IPS-20b (cell line): Measurements from ENCODE around the gene RPS5.
"Not testable (repeated sequence)": the region's sequence is repeated elsewhere in the genome, so short reads cannot be mapped to it uniquely, and the experiment has no call there.

Source experiments
- H3K27ac ChIP-seq: one replicate; pipeline ENCODE4 v1.5.1; 2013; ENCODE audit warnings: low read length
- H3K27me3 ChIP-seq: 2 replicates; pipeline ENCODE4 v1.6.1; 2013; ENCODE audit warnings: mild to moderate bottlenecking, low read length, inconsistent platforms; ENCODE audit not compliant: insufficient read depth
- H3K36me3 ChIP-seq: 2 replicates; pipeline ENCODE4 v1.6.1; 2013; ENCODE audit warnings: low read depth, mild to moderate bottlenecking, inconsistent platforms, low read length, moderate library complexity; ENCODE audit not compliant: insufficient read depth
- H3K4me1 ChIP-seq: 2 replicates; pipeline ENCODE4 v1.6.1; 2013; ENCODE audit warnings: mild to moderate bottlenecking, control low read depth, inconsistent platforms, low read length, moderate library complexity; ENCODE audit not compliant: insufficient read depth
- H3K4me3 ChIP-seq: 2 replicates; pipeline ENCODE4 v1.5.1; 2013; ENCODE audit warnings: mild to moderate bottlenecking, low read length, inconsistent platforms
- H3K9ac ChIP-seq: 2 replicates; pipeline ENCODE4 v1.6.1; 2013; ENCODE audit warnings: low read depth, mild to moderate bottlenecking, inconsistent platforms, low read length, moderate library complexity
- H3K9me3 ChIP-seq: 2 replicates; pipeline ENCODE4 v1.6.1; 2013; ENCODE audit warnings: mild to moderate bottlenecking, low read depth, low read length, inconsistent platforms; ENCODE audit not compliant: insufficient read depth

The RPS5 gene

DNA sequence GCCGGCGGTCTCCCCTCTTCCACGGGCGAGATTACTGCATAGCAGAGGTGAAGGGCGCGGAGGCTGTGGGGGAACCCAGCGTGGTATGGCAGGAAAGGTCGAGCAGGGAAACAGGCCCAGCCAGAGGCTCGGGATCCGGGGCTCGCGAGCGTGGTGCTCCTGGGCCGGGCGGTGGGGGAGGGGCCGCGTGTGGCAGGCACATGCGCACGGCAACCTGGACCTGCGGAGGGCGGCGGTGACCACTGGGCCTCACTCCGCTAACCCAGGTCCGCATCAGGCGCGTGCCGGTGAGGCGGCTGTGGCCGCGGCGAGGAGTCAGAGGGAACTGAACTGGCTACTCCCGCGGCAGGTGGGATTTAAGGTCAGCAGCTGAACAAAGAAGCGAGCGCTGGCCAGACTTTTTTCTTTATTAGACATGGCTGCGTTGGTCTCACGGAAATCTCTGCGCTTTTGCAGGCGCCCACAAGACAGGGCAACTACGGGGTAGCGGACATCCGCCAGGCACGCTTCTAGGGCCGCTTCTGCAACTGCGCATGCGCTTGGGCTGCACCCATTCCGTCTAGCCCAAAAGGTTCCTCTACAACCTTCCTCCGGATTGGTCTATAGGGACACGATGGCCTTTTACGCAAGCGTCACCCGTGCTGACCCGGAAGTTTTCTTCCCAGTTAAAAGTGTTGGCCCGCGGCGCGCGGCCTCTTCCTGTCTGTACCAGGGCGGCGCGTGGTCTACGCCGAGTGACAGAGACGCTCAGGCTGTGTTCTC is at the start of gene RPS5:
Gene RPS5 (plus strand): TSS at position 694 of the 762 bp plus-strand sequence. CDS start 869 bp downstream, outside the sequence.
- Histone ChIP-seq H3K4me1 (peaks cover 6% of the 10 kb centered on the region; the same call in 1 of the 2 replicates), H3K9me3 (no peaks in the 10 kb centered on the region), H3K27ac (peak within 1 kb of the TSS; percentile 84), H3K27me3 (no peaks in the 10 kb centered on the region), H3K36me3 (peaks cover 41% of the 10 kb centered on the region), H3K9ac (peak within 1 kb of the TSS; percentile 95), H3K4me3 (peak within 1 kb of the TSS; percentile 100)

GRCh38 chr19:58338336-58338735 is 48.7 kb upstream of the RPS5 start:
- Histone ChIP-seq H3K9ac (no peak overlapping the region), H3K27ac (no peak overlapping the region), H3K36me3 (peaks cover 21% of the 10 kb centered on the region; the same call in 1 of the 2 replicates), H3K4me3 (no peak overlapping the region), H3K4me1 (no peaks in the 10 kb centered on the region), H3K9me3 (peaks cover 6% of the 10 kb centered on the region; the same call in 1 of the 2 replicates), H3K27me3 (no peaks in the 10 kb centered on the region)

GRCh38 chr19:58338825-58339558 is 48.1 kb upstream of the RPS5 start:
- no peaks in the 10 kb centered on the region for H3K4me1 ChIP-seq
- H3K27me3 ChIP-seq: no peaks in the 10 kb centered on the region
- H3K27ac ChIP-seq: no peak overlapping the region
- peaks cover 21% of the 10 kb centered on the region; the same call in 1 of the 2 replicates for H3K36me3 ChIP-seq
- no peak overlapping the region for H3K4me3 ChIP-seq
- H3K9me3 ChIP-seq: peaks cover 6% of the 10 kb centered on the region; the same call in 1 of the 2 replicates
- no peak overlapping the region for H3K9ac ChIP-seq

DNA sequence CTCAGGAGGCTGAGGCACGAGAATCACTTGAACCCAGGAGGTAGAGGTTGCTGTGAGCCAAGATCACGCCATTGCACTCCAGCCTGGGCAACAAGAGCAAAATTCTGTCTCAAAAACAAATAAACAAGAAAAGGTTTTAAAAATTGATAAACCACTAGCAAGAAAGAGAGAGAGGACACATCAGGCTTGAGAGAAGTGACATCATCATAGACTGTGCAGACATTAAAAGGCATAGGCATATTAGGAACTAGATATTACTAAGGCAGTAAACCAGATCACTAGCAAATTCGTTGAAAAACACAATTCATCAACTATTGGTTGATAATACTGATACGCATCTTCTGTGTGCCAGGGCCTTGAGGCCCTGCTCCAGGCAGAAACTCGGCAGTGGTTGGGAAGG is 41.5 kb upstream of the RPS5 start:
- Histone ChIP-seq H3K4me1 (no peaks in the 10 kb centered on the region), H3K27ac (no peak overlapping the region), H3K36me3 (no peaks in the 10 kb centered on the region), H3K9ac (no peak overlapping the region), H3K4me3 (no peak overlapping the region), H3K27me3 (peaks cover 25% of the 10 kb centered on the region), H3K9me3 (no peaks in the 10 kb centered on the region)

DNA sequence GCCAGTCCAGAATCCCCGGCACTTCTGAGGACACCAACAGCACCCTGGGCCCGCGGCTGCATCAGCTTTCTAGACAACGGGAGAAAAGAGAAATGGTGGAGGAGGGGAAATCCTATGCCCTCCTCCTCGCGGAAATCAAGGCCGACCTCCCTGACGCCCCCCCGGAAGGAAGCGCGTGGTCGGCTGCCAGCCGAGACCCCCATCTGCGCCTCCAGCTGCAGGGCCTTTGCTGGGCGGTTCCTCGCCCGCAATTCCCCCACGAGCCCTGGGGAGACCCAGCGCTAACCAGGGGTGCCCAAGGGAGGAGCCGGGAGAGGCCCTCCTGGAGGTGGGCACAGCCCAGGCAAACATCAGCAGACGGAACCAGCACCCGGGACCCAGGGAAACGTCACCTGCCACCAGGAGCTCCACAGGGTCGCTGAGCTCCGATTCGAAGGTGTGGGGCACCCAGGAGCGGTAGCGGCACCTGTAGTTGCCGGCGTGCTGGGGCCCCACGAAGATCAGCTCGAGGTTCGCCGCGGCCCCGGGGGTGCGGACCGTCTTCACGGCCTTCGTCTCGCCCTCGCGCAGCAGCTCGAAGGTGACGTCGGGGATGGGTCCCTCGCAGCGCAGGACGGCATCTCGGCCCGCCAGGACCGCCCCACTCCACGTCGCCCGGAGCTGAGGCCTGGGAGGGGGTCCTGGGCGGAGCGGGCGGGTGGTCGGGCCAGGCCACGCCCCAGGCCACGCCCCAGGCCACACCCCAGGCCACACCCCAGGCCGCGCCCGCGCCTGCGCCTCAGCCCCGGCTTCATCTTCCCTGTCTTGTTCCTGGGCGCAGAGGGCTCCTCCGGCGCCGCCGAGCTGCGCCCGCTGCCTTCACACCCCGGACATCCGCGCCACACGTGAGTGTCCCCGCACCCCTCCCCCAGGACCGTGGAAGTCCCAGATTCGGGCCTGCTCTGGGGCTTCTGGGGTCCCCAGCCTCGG is 39.8 kb upstream of the RPS5 start:
- no peak overlapping the region for H3K27ac ChIP-seq
- H3K4me1 ChIP-seq: no peaks in the 10 kb centered on the region
- H3K4me3 ChIP-seq: peak overlapping the region; percentile 95
- no peaks in the 10 kb centered on the region for H3K9me3 ChIP-seq
- H3K9ac ChIP-seq: peak overlapping the region; percentile 77
- peaks cover 25% of the 10 kb centered on the region for H3K27me3 ChIP-seq
- no peaks in the 10 kb centered on the region for H3K36me3 ChIP-seq

- not testable (repeated sequence) for H3K27ac ChIP-seq
Observed at GRCh38 chr19:58348080-58348479, 39.0 kb upstream of the RPS5 start.

DNA sequence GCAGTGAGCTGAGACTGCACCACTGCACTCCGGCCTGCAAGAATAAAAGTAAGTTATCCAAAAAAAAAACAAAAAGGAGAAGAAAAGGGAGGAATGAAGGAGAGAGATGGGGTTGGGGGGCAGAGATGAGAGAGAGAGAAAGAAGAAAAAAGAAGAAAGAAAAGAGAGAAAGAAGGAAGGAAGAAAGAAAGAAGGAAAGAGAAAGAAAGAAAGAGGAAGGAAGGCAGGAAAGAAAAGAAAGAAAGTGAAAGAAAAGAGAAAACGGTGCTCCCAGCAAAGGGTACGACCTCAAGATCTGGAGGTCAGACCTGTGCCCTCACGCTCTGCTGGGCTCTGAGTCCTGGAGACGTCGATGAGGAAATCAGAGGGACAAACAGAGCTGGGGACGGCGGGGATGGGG is 37.5 kb upstream of the RPS5 start:
- no peak overlapping the region for H3K9ac ChIP-seq
- no peak overlapping the region for H3K4me3 ChIP-seq

More at GRCh38 chr19:58348080-58348479, 39.0 kb upstream of the RPS5 start:
- H3K36me3 ChIP-seq, H3K4me1 ChIP-seq, H3K9me3 ChIP-seq: not testable (repeated sequence)
- peak overlapping the region; percentile 77; the same call in 1 of the 2 replicates for H3K9ac ChIP-seq
- peak overlapping the region; percentile 95 for H3K4me3 ChIP-seq
- peaks cover 25% of the 10 kb centered on the region for H3K27me3 ChIP-seq

GRCh38 chr19:58350001-58350861 is 36.8 kb upstream of the RPS5 start:
- H3K4me3 ChIP-seq: no peak overlapping the region
- no peak overlapping the region for H3K27ac ChIP-seq
- H3K27me3 ChIP-seq: peaks cover 25% of the 10 kb centered on the region
- H3K9ac ChIP-seq: no peak overlapping the region
- H3K36me3 ChIP-seq: no peaks in the 10 kb centered on the region
- H3K9me3 ChIP-seq: no peaks in the 10 kb centered on the region
- H3K4me1 ChIP-seq: no peaks in the 10 kb centered on the region

More for the DNA sequence above, 37.5 kb upstream of the RPS5 start:
- Histone ChIP-seq H3K27ac (no peak overlapping the region), H3K9me3 (no peaks in the 10 kb centered on the region), H3K27me3 (peaks cover 25% of the 10 kb centered on the region), H3K4me1 (no peaks in the 10 kb centered on the region), H3K36me3 (no peaks in the 10 kb centered on the region)

DNA sequence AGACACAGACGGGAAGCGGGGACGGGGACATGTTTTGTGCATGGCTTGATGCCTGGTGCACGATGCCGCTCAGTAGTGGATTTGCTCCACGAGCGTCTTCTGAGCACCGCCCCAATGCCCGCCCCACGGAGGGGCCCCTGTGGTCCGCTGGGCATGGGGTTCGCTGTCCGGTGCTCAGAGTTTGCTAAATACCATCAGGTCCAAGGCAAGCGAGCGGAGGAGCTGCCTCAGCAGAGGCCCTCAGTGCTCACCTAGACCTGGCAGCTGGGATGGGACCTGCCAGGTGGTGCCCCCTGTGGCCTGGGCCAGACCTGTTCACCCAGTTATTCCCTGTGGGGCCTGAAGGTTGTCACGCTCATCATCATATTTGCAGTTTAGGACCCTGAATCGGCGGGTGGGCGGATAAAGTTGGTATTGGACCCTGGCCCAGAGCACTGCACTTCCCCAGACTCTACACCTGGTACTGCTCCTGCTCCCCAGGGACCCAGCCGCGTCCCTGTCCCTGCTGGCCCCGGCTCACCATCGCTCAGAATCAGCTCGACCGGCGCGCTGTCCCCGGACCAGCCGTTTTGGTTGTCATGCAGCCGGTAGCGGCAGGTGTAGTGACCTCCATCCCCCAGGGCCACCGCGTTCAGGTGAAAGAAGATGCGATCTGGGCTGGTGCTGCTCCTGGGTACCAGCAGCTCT is 36.1 kb upstream of the RPS5 start:
- no peaks in the 10 kb centered on the region for H3K9me3 ChIP-seq
- peaks cover 20% of the 10 kb centered on the region for H3K27me3 ChIP-seq
- H3K27ac ChIP-seq: no peak overlapping the region
- H3K4me1 ChIP-seq: no peaks in the 10 kb centered on the region
- H3K36me3 ChIP-seq: no peaks in the 10 kb centered on the region
- H3K9ac ChIP-seq: no peak overlapping the region
- no peak overlapping the region for H3K4me3 ChIP-seq

GRCh38 chr19:58351558-58351878 is 35.6 kb upstream of the RPS5 start:
- Histone ChIP-seq H3K9me3 (no peaks in the 10 kb centered on the region), H3K36me3 (no peaks in the 10 kb centered on the region), H3K9ac (no peak overlapping the region), H3K4me1 (no peaks in the 10 kb centered on the region), H3K4me3 (no peak overlapping the region), H3K27me3 (peaks cover 15% of the 10 kb centered on the region), H3K27ac (no peak overlapping the region)
